ENCODE results near the gene LAMC3. TPM values are rescaled to one million over a fixed set of nuclear protein-coding genes. Genes with fewer than 3 reads are reported as not detected.
A peak's percentile ranks its signal among the peaks of the same experiment; 100 is the strongest.

Gene LAMC3
- total and polyA plus RNA-seq, 9 of the 15 experiments (the other 6 are each of a cell fraction or from before 2014, with no cell fraction given) = 0.10 TPM; not detected in 8

- no peak for ATAC-seq
- H3K27me3 ChIP-seq (ENCODE audit: control insufficient read depth in 2 of 2, insufficient read depth in 2 of 2, low read length in 2 of 2) = peaks cover 83 to 92% of the 10 kb centered on the region in 2 experiments
- intact Hi-C loops (cut with micrococcal nuclease) = no loop called here
- no peak for FAIRE-seq
- H3K36me3 ChIP-seq (ENCODE audit: control insufficient read depth, insufficient read depth, low read length) = no peaks in the 10 kb centered on the region
- H3K4me3 ChIP-seq = no peak overlapping the region
- peak in 2 of 4 experiments; percentile 61 to 63 for DNase-seq (ENCODE audit: extremely low read depth in 1 of 4, low spot score in 3 of 4)
- no TSS peak for BruUV-seq (replicated peaks)
- H3K9ac ChIP-seq (ENCODE audit: insufficient read depth in 1 of 2, low read depth in 2 of 2, low read length in 2 of 2) = no peak overlapping the region
- H4K20me1 ChIP-seq (replicated peaks; ENCODE audit: control insufficient read depth, insufficient read depth, low read length) = peaks cover 36% of the 10 kb centered on the region
- CTCF ChIA-PET (ENCODE audit: low intra/inter-chr PET ratio) = no interaction called here
- H3K79me2 ChIP-seq (ENCODE audit: control insufficient read depth, insufficient read depth, low read length) = no peaks in the 10 kb centered on the region
- H3K9me3 ChIP-seq (replicated peaks; ENCODE audit: control insufficient read depth, insufficient read depth, low read depth, low read length) = 0 out of 2 replicates have a peak, but pooled peaks cover 4% of the 10 kb centered on the region
- H3K9me1 ChIP-seq (ENCODE audit: control insufficient read depth, insufficient read depth, low read length) = no peaks in the 10 kb centered on the region
- in situ Hi-C loops (cut with MboI) = no loop called here
- peaks cover 0 to 11% of the 10 kb centered on the region in 2 experiments; a peak in 3 of 5 replicates for H3K4me1 ChIP-seq (replicated peaks in 1 of 2; ENCODE audit: control insufficient read depth in 2 of 2, insufficient read depth in 2 of 2, low read length in 2 of 2)
- POLR2A ChIA-PET = interaction anchor here (0.6 to 99.3 kb wide), 13 partner anchors 8 to 95 kb away, joined by 3 to 3336 read pairs (median 8); partner anchors contain the start of genes AIF1L and NUP214
- no peak overlapping the region for H3K27ac ChIP-seq (ENCODE audit: extremely low read depth, low read depth, low read length)
- H2AFZ ChIP-seq (ENCODE audit: low read depth, low read length) = no peak overlapping the region
- H3K4me2 ChIP-seq (ENCODE audit: insufficient read depth, low read length) = no peak overlapping the region
- no peak for TF ChIP-seq KLF16 (IDR thresholded peaks at IDR 0.05)
- no peak for TF ChIP-seq ELF2 (CRISPR knock-in tag; IDR thresholded peaks at IDR 0.05)
- TF ChIP-seq YBX1 (IDR thresholded peaks at IDR 0.05) = no peak
- no peak for TF ChIP-seq ZKSCAN3 (CRISPR knock-in tag; IDR thresholded peaks at IDR 0.05)
- no peak for TF ChIP-seq PTRF (tag; IDR thresholded peaks at IDR 0.05)
- TF ChIP-seq SIN3B (IDR thresholded peaks at IDR 0.05; ENCODE audit: low read depth) = no peak
- TF ChIP-seq ZNF830 (CRISPR knock-in tag; IDR thresholded peaks at IDR 0.05) = no peak
- no peak for TF ChIP-seq ZBTB40 (IDR thresholded peaks at IDR 0.05)
- TF ChIP-seq ZBTB40 (CRISPR knock-in tag; IDR thresholded peaks at IDR 0.05) = no peak
- under 1% methylated on average over 2 of the region's 2 CpGs for WGBS (ENCODE audit: insufficient coverage, low coverage, missing lambda C conversion rate)
Observed at GRCh38 chr9:131020388-131020787, 11.4 kb downstream of the LAMC3 start.

Measured in K562 (cell line).